Measurements from ENCODE around the gene RPL41. TPM values are rescaled to one million over a fixed set of nuclear protein-coding genes. Genes with fewer than 3 reads are reported as not detected.
A peak's percentile ranks its signal among the peaks of the same experiment; 100 is the strongest.

Gene RPL41
- total and polyA plus RNA-seq, 9 of the 15 experiments (the other 6 are each of a cell fraction or from before 2014, with no cell fraction given): 3,403 to 11,276 (median 5,604) TPM

GRCh38 chr12:56116267-56117081, at the start of gene RPL41 (continued):
- TF ChIP-seq JUND (IDR thresholded peaks at IDR 0.05; ENCODE audit: borderline replicate concordance, low read depth, low read length): peak; percentile 59
- peak; percentile 81; the same call in 2 of the 3 replicates for TF ChIP-seq JUND (tag; IDR thresholded peaks at IDR 0.05; ENCODE audit: borderline replicate concordance, low read depth, low read length)
- no peak for TF ChIP-seq GATAD2A (IDR thresholded peaks at IDR 0.05)
- no peak for TF ChIP-seq GATA2 (CRISPR knock-in tag; IDR thresholded peaks at IDR 0.05)
- TF ChIP-seq ARID4B (CRISPR knock-in tag; IDR thresholded peaks at IDR 0.05): peak; percentile 36; the same call in 1 of the 2 replicates
- TF ChIP-seq NCOR1 (IDR thresholded peaks at IDR 0.05): peak; percentile 70
- TF ChIP-seq GABPA (tag; conservative IDR thresholded peaks at IDR 0.05; ENCODE audit: low read depth): peak; percentile 97
- 0 out of 2 replicates have a peak, but pooled peaks have one; percentile 62 for TF ChIP-seq MYNN (IDR thresholded peaks at IDR 0.05)
- TF ChIP-seq MYNN (CRISPR knock-in tag; IDR thresholded peaks at IDR 0.05): no peak
- TF ChIP-seq GABPB2 (CRISPR knock-in tag; conservative IDR thresholded peaks at IDR 0.05): peak; percentile 79; the same call in 1 of the 2 replicates
- TF ChIP-seq GABPB1 (CRISPR knock-in tag; IDR thresholded peaks at IDR 0.05): peak; percentile 97
- TF ChIP-seq CREBBP (IDR thresholded peaks at IDR 0.05; ENCODE audit: low read depth, low read length): no peak
- 0 out of 2 replicates have a peak, but pooled peaks have one; percentile 23 for TF ChIP-seq SMC3 (conservative IDR thresholded peaks at IDR 0.05; ENCODE audit: insufficient read depth, low read depth, low read length)
- no peak for TF ChIP-seq HNRNPH1 (optimal IDR thresholded peaks at IDR 0.05; ENCODE audit: low read depth, low read length)
- TF ChIP-seq NFE2L1 (tag; IDR thresholded peaks at IDR 0.05; ENCODE audit: borderline replicate concordance, low read depth): no peak
- TF ChIP-seq DNMT1 (IDR thresholded peaks at IDR 0.05): 0 out of 2 replicates have a peak, but pooled peaks have one; percentile 14
- no peak for TF ChIP-seq ZNF395 (CRISPR knock-in tag; IDR thresholded peaks at IDR 0.05)
- 0 out of 2 replicates have a peak, but pooled peaks have one; percentile 32 for TF ChIP-seq MEF2D (tag; conservative IDR thresholded peaks at IDR 0.05; ENCODE audit: low read depth)
- TF ChIP-seq ZNF644 (tag; IDR thresholded peaks at IDR 0.05; ENCODE audit: low read depth): no peak
- TF ChIP-seq NRF1 (conservative IDR thresholded peaks at IDR 0.05 in 1 of 2, IDR thresholded peaks at IDR 0.05 in 1 of 2): peak; percentile 19 to 21; a peak in 1 of 4 replicates

Measured in K562 (cell line).